ENCODE data around the gene MTCH1. TPM values are rescaled to one million over a fixed set of nuclear protein-coding genes. Genes with fewer than 3 reads are reported as not detected.

MTCH1 gene
- total and polyA plus RNA-seq, 10 of the 15 experiments (the other 5 are each of a cell fraction or from before 2014, with no cell fraction given), result 7.2 to 128 (median 85.2) TPM

GRCh38 chr6:36927691-36928546, 58.1 kb downstream of the MTCH1 start (continued):
- TF ChIP-seq ZSCAN29 (IDR thresholded peaks at IDR 0.05) (no peak), JUNB (IDR thresholded peaks at IDR 0.05) (no peak), POLR2A (IDR thresholded peaks at IDR 0.05; ENCODE audit: low read depth, low read length) (no peak), BCL11A (IDR thresholded peaks at IDR 0.05; ENCODE audit: low read depth, low read length) (no peak), SMARCA5 (IDR thresholded peaks at IDR 0.05) (no peak)

GRCh38 chr6:36926708-36927513, 59.1 kb downstream of the MTCH1 start:
- no peak for TF ChIP-seq ZBTB40 (IDR thresholded peaks at IDR 0.05; ENCODE audit: borderline replicate concordance)
- peak; percentile 65; the same call in 1 of the 2 replicates for TF ChIP-seq NFIC (IDR thresholded peaks at IDR 0.05; ENCODE audit: low read depth, low read length)
- peak; percentile 62 for TF ChIP-seq RUNX3 (IDR thresholded peaks at IDR 0.05; ENCODE audit: low read length)
- no peak for TF ChIP-seq STAT1 (conservative IDR thresholded peaks at IDR 0.05)
- peak; percentile 39; the same call in 1 of the 2 replicates for TF ChIP-seq EED (IDR thresholded peaks at IDR 0.05; ENCODE audit: low read depth)
- peak; percentile 21; the same call in 1 of the 2 replicates for TF ChIP-seq CREM (IDR thresholded peaks at IDR 0.05; ENCODE audit: low read depth)
- peak; percentile 45; the same call in 1 of the 2 replicates for TF ChIP-seq GABPA (IDR thresholded peaks at IDR 0.05; ENCODE audit: low read depth)
- TF ChIP-seq JUNB (IDR thresholded peaks at IDR 0.05), result peak; percentile 92
- TF ChIP-seq ZSCAN29 (IDR thresholded peaks at IDR 0.05), result no peak
- DNase-seq (ENCODE audit: low read depth, low spot score), result no peak
- FAIRE-seq, result no peak
- no peaks in the 10 kb centered on the region for H3K27me3 ChIP-seq (replicated peaks in 1 of 2; ENCODE audit: control insufficient read depth in 2 of 2, insufficient read depth in 2 of 2, low read length in 1 of 2)
- no peak overlapping the region for H3K4me3 ChIP-seq
- H3K4me1 ChIP-seq (ENCODE audit: control insufficient read depth, insufficient read depth, low read length), result peaks cover 12% of the 10 kb centered on the region
- no peak overlapping the region for H3K27ac ChIP-seq (ENCODE audit: control insufficient read depth, insufficient read depth)
- H3K9ac ChIP-seq (ENCODE audit: control insufficient read depth, insufficient read depth, low read length), result no peak overlapping the region
- H3K9me3 ChIP-seq (replicated peaks; ENCODE audit: control insufficient read depth, insufficient read depth, low read length), result no peaks in the 10 kb centered on the region
- ATAC-seq, result no peak
- no peaks in the 10 kb centered on the region for H4K20me1 ChIP-seq (ENCODE audit: control insufficient read depth, insufficient read depth)
- 48% methylated on average over 10 of the region's 10 CpGs for WGBS (ENCODE audit: insufficient coverage, insufficient replicate concordance, low lambda C conversion rate, missing lambda C conversion rate)
- H3K79me2 ChIP-seq (ENCODE audit: control insufficient read depth, insufficient read depth, low read length), result no peaks in the 10 kb centered on the region
- ChIA-PET CTCF (interaction anchor here (0.9 to 2.4 kb wide), 3 partner anchors 42 to 92 kb away, joined by 3 to 9 read pairs (median 3); no protein-coding TSS in a partner anchor), SMC1A (ENCODE audit: uncharacterized antibody, unreplicated experiment) (interaction anchor here (0.8 to 2.4 kb wide), 3 partner anchors 19 to 91 kb away, joined by 3 to 7 read pairs (median 3); no protein-coding TSS in a partner anchor), RAD21 (ENCODE audit: unreplicated experiment) (interaction anchor here (0.5 to 0.8 kb wide), 2 partner anchors 16 to 91 kb away, joined by 3 to 4 read pairs; no protein-coding TSS in a partner anchor), POLR2A (interaction anchor here (0.5 kb wide), 1 partner anchor 1823 kb away, joined by 3 read pairs; no protein-coding TSS in a partner anchor)
- H3K4me2 ChIP-seq (ENCODE audit: control insufficient read depth, insufficient read depth), result 0 out of 2 replicates have a peak overlapping the region, but pooled peaks have one; percentile 7
- peaks cover 0 to 12% of the 10 kb centered on the region in 2 experiments; a peak in 1 of 4 replicates for H3K36me3 ChIP-seq (ENCODE audit: control insufficient read depth in 2 of 2, insufficient read depth in 2 of 2, low read length in 1 of 2)
- in situ Hi-C loops (cut with MboI) (no loop called here), intact Hi-C loops (cut with micrococcal nuclease; ENCODE audit: unreplicated experiment) (loop anchor here (1.0 kb wide), 1 partner anchor 42 kb away; the partner anchor contains the start of gene C6orf89)
- TSS peak; percentile 39 for BruUV-seq (replicated peaks)
- no peak overlapping the region for H2AFZ ChIP-seq (ENCODE audit: control insufficient read depth, low read depth, low read length)
